Naive thymus-derived CD8-positive, alpha-beta T cell (primary cell): ENCODE measurements around the gene UHRF2. TPM values are rescaled to one million over a fixed set of nuclear protein-coding genes. Genes with fewer than 3 reads are reported as not detected.
A peak's percentile ranks its signal among the peaks of the same experiment; 100 is the strongest.

Experiments
- ATAC-seq, 2 donors: fragments of 150-1000 bp; cut with Tn5 transposase in 1 of 2; sonication (Bioruptor Pico), chemical (Tn5 transposase) in 1 of 2; 1 replicate in 1 of 2; 2 replicates in 1 of 2; pipeline ENCODE4 v1.10.0; 2021; ENCODE audit warnings: mild to moderate bottlenecking in 2 of 2, moderate library complexity in 2 of 2
- POLR2A ChIA-PET: fragments of 350-600 bp; sonication (Branson Sonifier 250); formaldehyde crosslinking; loops from one replicate; lab custom pipeline; 2021; ENCODE audit warnings: antibody characterized with exemption; lab: Charles Lee
- DNase-seq, 10 donors: peaks; one replicate each; pipeline versions ENCODE4 v3.0.0 to v3.0.0-alpha.2; 2020 to 2022
- H3K27ac Mint-ChIP-seq, 10 donors: one replicate each; pipeline ENCODE4 v1.8.0; 2020 to 2022; ENCODE audit warnings: mild to moderate bottlenecking in 10 of 10, mixed read lengths in 10 of 10, moderate library complexity in 4 of 10, inconsistent platforms in 1 of 10
- H3K27me3 Mint-ChIP-seq, 5 donors: one replicate each; pipeline ENCODE4 v1.8.0; 2021 to 2022; ENCODE audit warnings: mixed read lengths in 5 of 5
- H3K36me3 Mint-ChIP-seq, 3 donors: one replicate each; pipeline ENCODE4 v1.8.0; 2020 to 2022; ENCODE audit warnings: mixed read lengths in 3 of 3, mild to moderate bottlenecking in 2 of 3, inconsistent platforms in 1 of 3
- H3K4me1 Mint-ChIP-seq, 4 donors: one replicate each; pipeline ENCODE4 v1.8.0; 2021 to 2022; ENCODE audit warnings: mixed read lengths in 4 of 4
- H3K4me3 Mint-ChIP-seq, 10 donors: one replicate each; pipeline ENCODE4 v1.8.0; 2020 to 2022; ENCODE audit warnings: mild to moderate bottlenecking in 10 of 10, mixed read lengths in 10 of 10, moderate library complexity in 6 of 10, inconsistent platforms in 1 of 10
- H3K9me3 Mint-ChIP-seq, 9 donors: one replicate each; pipeline ENCODE4 v1.8.0; 2020 to 2022; ENCODE audit warnings: mixed read lengths in 9 of 9, mild to moderate bottlenecking in 3 of 9, inconsistent platforms in 1 of 9, moderate library complexity in 1 of 9
- polyA plus RNA-seq, 3 donors: library from polyadenylated mRNA; unstranded; fragments of 300-500 nt; fragmentation: Illumina TruSeq; gene quantifications; one replicate each; pipeline ENCODE4 v1.2.3, GENCODE V29; 2021
- total RNA-seq, 8 experiments: library from RNA in 2 of 8; stranded (reverse) in 2 of 8; gene quantifications; one replicate each; pipeline ENCODE4 v1.2.3 and lab custom pipeline; 2021 to 2026

UHRF2 gene
- total and polyA plus RNA-seq, 5 experiments from 2014 or later = 9.4 to 125 (median 13.1) TPM

- DNase-seq (no peak), ATAC-seq (no peak)
- Mint-ChIP-seq H3K4me1 (peaks cover 24 to 41% (median 30%) of the 10 kb centered on the region in 4 donors), H3K27me3 (no peaks in the 10 kb centered on the region), H3K36me3 (peaks cover 16 to 69% (median 32%) of the 10 kb centered on the region in 3 donors), H3K27ac (no peak overlapping the region), H3K9me3 (peaks cover 0 to 23% (median 16%) of the 10 kb centered on the region in 9 donors), H3K4me3 (no peak overlapping the region)
- POLR2A ChIA-PET = no interaction called here
Measured at GRCh38 chr9:6459718-6460117, 46.7 kb downstream of the UHRF2 start.

GRCh38 chr9:6460189-6460768 lies 47.3 kb downstream of the UHRF2 start:
- Mint-ChIP-seq H3K27me3 (no peaks in the 10 kb centered on the region), H3K36me3 (peaks cover 20 to 73% (median 27%) of the 10 kb centered on the region in 3 donors), H3K4me1 (peaks cover 26 to 43% (median 30%) of the 10 kb centered on the region in 4 donors), H3K9me3 (peaks cover 0 to 20% (median 16%) of the 10 kb centered on the region in 9 donors), H3K27ac (peak overlapping the region in 1 of 10 donors; percentile 20), H3K4me3 (no peak overlapping the region)
- no peak for ATAC-seq
- DNase-seq = no peak
- POLR2A ChIA-PET = interaction anchor here (1.6 kb wide), 1 partner anchor 46 kb away, joined by 4 read pairs; no protein-coding TSS in a partner anchor

DNA sequence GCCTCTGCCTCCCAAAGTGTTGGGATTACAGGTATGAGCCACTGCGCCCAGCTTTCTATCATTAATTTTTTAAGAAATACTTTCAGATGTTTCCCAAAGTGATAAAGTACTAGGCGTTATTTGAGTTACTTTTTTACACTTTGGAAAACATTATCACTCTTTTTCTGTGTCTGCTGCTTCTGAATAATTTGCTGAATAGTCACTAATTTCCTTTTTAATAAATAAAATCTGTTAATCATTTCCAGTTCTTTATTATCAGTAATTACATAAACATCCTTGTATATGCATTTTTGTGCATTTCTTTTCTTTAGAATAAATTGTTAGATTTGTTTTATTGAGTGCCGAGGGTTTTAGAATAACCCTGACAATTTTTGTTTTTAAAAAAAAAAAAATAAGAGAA lies 48.6 kb downstream of the UHRF2 start:
- Mint-ChIP-seq H3K36me3 (peaks cover 22 to 73% (median 24%) of the 10 kb centered on the region in 3 donors), H3K4me1 (peaks cover 21 to 34% (median 24%) of the 10 kb centered on the region in 4 donors), H3K9me3 (peaks cover 0 to 20% (median 16%) of the 10 kb centered on the region in 9 donors), H3K27me3 (no peaks in the 10 kb centered on the region), H3K4me3 (no peak overlapping the region), H3K27ac (no peak overlapping the region)
- ATAC-seq = no peak
- no peak for DNase-seq
- POLR2A ChIA-PET = interaction anchor here (1.6 kb wide), 1 partner anchor 48 kb away, joined by 4 read pairs; no protein-coding TSS in a partner anchor

DNA sequence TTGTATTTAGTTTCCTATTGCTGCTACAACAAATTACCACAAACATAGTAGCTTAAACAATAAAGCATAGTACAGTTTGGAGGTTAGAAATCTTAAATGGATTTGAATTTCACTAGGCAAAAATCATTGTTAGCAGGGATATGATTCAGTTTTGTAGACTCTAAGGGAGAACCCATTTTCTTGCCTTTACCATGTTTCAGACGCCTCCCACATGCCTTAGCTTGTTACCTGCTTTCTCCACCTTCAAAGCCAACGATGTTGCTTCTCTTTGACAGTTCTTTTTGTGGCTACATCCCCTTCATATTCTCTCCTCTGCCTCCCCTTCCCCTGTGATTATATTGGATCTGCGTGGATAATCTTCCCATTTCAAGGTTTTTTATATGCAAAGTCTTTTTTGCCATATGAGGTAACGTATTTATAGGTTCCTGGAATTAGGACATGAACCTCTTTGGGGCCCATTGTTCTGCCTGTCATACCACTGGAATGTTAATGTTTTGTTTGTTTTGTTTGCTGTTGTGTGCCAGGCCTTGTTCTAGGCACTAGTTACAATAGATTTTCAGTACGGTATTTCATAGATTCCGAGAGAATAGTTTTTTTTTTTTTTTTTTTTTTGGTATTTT lies 54.1 kb downstream of the UHRF2 start:
- peak overlapping the region in 1 of 10 donors; percentile 46 for H3K27ac Mint-ChIP-seq
- no peak for ATAC-seq
- H3K36me3 Mint-ChIP-seq = peaks cover 6 to 47% (median 12%) of the 10 kb centered on the region in 3 donors
- H3K9me3 Mint-ChIP-seq = no peaks in the 10 kb centered on the region
- no peak for DNase-seq
- H3K4me3 Mint-ChIP-seq = no peak overlapping the region
- no peaks in the 10 kb centered on the region for H3K27me3 Mint-ChIP-seq
- POLR2A ChIA-PET = no interaction called here
- H3K4me1 Mint-ChIP-seq = peaks cover 12 to 30% (median 17%) of the 10 kb centered on the region in 4 donors

DNA sequence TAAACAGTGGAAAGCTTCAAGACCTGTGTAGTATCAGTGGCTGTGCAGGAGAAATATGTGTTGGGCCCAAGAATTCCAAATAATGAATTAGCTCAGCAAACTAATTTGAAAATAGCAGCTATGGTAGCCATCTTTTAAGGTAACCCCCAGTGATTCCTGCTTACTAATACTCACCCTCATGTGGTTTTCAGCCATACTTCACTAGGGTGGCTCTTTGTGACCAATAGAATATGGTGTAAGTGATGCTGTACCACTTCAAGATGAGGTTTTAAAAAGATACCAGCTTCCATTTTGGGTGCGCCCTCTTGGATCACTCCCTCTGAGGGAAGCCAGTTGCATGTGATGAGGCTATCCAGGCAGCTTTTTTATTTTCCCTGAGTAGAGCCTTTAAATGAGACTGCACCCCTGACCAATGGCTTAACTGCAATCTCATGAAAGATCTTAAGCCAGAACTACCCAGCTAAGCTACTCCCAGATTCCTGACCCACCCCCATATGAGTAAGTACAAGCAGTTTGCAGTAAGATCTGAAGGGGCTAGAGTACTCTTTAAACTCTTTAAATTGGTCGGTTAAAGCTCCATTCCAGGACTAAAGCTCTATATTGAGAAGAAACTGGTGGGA lies 58.3 kb downstream of the UHRF2 start:
- Mint-ChIP-seq H3K4me3 (no peak overlapping the region), H3K9me3 (no peaks in the 10 kb centered on the region), H3K27ac (peak overlapping the region in 5 of 10 donors; percentile 7 to 42 (median 15)), H3K36me3 (peaks cover 0 to 29% (median 8%) of the 10 kb centered on the region in 3 donors), H3K27me3 (no peaks in the 10 kb centered on the region), H3K4me1 (peaks cover 0 to 26% (median 18%) of the 10 kb centered on the region in 4 donors)
- DNase-seq (no peak), ATAC-seq (no peak)
- POLR2A ChIA-PET = interaction anchor here (1.7 kb wide), 1 partner anchor 58 kb away, joined by 10 read pairs; the partner anchor contains the start of gene UHRF2

DNA sequence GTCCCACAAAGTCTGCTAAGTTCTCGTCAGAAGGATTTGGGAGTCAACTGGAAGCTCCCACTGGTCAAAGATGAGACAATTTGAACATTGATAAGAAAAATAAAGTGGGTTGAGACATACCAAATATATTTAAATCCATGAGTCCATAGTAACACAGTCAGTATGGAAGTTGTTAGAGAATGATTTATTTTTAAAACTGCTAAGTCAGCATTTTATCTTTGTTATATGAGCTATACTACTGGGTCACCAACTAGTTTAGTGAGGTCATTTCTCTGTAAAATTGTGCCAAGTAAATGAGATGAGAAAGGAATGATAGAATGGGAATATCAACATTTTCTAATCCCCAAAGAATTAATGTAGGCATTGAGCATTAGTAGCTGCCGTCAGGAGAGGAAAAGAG lies 60.2 kb downstream of the UHRF2 start:
- POLR2A ChIA-PET = no interaction called here
- ATAC-seq = no peak
- peaks cover 0 to 23% (median 2%) of the 10 kb centered on the region in 3 donors for H3K36me3 Mint-ChIP-seq

GRCh38 chr9:6479959-6480358 lies 67.0 kb downstream of the UHRF2 start:
- DNase-seq = no peak
- Mint-ChIP-seq H3K4me1 (no peaks in the 10 kb centered on the region), H3K36me3 (peaks cover 0 to 30% (median 2%) of the 10 kb centered on the region in 3 donors), H3K4me3 (no peak overlapping the region), H3K27ac (no peak overlapping the region), H3K9me3 (no peaks in the 10 kb centered on the region), H3K27me3 (no peaks in the 10 kb centered on the region)
- ATAC-seq = no peak
- POLR2A ChIA-PET = no interaction called here

More for the DNA sequence above, 60.2 kb downstream of the UHRF2 start:
- Mint-ChIP-seq H3K4me1 (peaks cover 0 to 16% (median 12%) of the 10 kb centered on the region in 4 donors), H3K9me3 (no peaks in the 10 kb centered on the region), H3K4me3 (no peak overlapping the region), H3K27me3 (no peaks in the 10 kb centered on the region), H3K27ac (peak overlapping the region in 3 of 10 donors; percentile 9 to 54 (median 23))
- DNase-seq = no peak

- Mint-ChIP-seq H3K27ac (peak overlapping the region in 1 of 10 donors; percentile 56), H3K9me3 (no peaks in the 10 kb centered on the region), H3K36me3 (peaks cover 0 to 56% (median 11%) of the 10 kb centered on the region in 3 donors), H3K4me3 (no peak overlapping the region), H3K4me1 (peaks cover 0 to 3% (median 0%) of the 10 kb centered on the region in 4 donors), H3K27me3 (no peaks in the 10 kb centered on the region)
- DNase-seq = no peak
- POLR2A ChIA-PET = no interaction called here
- ATAC-seq = no peak
Measured at GRCh38 chr9:6484210-6484609, 71.2 kb downstream of the UHRF2 start.

GRCh38 chr9:6488395-6488794 lies 75.4 kb downstream of the UHRF2 start:
- H3K36me3 Mint-ChIP-seq = peaks cover 0 to 84% (median 16%) of the 10 kb centered on the region in 3 donors

DNA sequence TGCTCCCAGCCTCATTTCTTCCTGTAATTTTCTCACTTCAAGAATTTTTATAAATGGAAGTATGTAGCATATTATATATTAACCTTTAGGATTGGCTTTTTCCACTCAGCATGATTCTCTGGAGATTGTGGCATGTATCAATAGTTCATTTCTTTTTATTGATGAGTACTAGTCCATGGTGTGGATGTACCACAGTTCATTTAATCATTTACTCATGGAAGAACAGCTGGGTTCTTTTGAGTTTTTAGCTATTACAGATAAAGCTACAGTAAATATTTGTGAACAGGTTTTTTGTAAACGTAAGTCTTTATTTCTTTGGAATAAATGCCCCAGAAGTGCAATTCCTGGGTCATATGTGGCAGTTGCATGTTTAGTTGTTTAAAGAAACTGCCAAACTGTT lies 76.1 kb downstream of the UHRF2 start:
- POLR2A ChIA-PET = no interaction called here
- DNase-seq = no peak
- H3K4me3 Mint-ChIP-seq = no peak overlapping the region
- ATAC-seq = no peak
- H3K9me3 Mint-ChIP-seq = no peaks in the 10 kb centered on the region
- no peaks in the 10 kb centered on the region for H3K27me3 Mint-ChIP-seq
- H3K36me3 Mint-ChIP-seq = peaks cover 0 to 84% (median 18%) of the 10 kb centered on the region in 3 donors
- no peak overlapping the region for H3K27ac Mint-ChIP-seq
- H3K4me1 Mint-ChIP-seq = peaks cover 2 to 14% (median 7%) of the 10 kb centered on the region in 4 donors

More at GRCh38 chr9:6488395-6488794, 75.4 kb downstream of the UHRF2 start:
- no peaks in the 10 kb centered on the region for H3K27me3 Mint-ChIP-seq
- peak overlapping the region in 1 of 10 donors; percentile 5 for H3K27ac Mint-ChIP-seq
- POLR2A ChIA-PET = interaction anchor here (0.7 kb wide), 1 partner anchor 129 kb away, joined by 5 read pairs; no protein-coding TSS in a partner anchor
- DNase-seq = peak in 1 of 10 donors; percentile 6
- H3K4me3 Mint-ChIP-seq = no peak overlapping the region
- H3K9me3 Mint-ChIP-seq = no peaks in the 10 kb centered on the region
- ATAC-seq = no peak
- peaks cover 2 to 12% (median 7%) of the 10 kb centered on the region in 4 donors for H3K4me1 Mint-ChIP-seq

DNA sequence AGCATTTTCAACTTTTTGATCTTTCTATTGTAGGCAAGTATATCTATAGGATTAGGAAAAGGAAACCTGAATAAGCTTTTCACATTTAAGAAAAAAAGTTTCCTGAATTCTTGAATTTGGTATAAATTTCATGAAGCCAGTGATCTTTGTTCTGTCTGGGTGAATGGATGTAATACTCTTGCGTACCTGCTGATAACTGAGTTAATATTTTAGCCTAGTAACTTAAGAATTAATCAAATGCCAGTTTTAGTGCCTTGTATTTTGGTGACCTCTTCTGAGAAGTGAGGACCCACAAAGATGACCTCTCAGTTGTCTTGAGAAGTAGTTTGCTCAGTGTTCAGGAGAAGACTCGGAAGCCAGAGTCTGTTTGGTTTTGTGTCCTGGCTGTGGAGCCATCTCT lies 77.9 kb downstream of the UHRF2 start:
- peaks cover 0 to 82% (median 17%) of the 10 kb centered on the region in 3 donors for H3K36me3 Mint-ChIP-seq
- POLR2A ChIA-PET = no interaction called here
- no peaks in the 10 kb centered on the region for H3K27me3 Mint-ChIP-seq
- no peaks in the 10 kb centered on the region for H3K9me3 Mint-ChIP-seq
- ATAC-seq = no peak
- no peak for DNase-seq
- H3K4me3 Mint-ChIP-seq = no peak overlapping the region
- peaks cover 2 to 14% (median 7%) of the 10 kb centered on the region in 4 donors for H3K4me1 Mint-ChIP-seq
- H3K27ac Mint-ChIP-seq = peak overlapping the region in 3 of 10 donors; percentile 19 to 76 (median 43)

DNA sequence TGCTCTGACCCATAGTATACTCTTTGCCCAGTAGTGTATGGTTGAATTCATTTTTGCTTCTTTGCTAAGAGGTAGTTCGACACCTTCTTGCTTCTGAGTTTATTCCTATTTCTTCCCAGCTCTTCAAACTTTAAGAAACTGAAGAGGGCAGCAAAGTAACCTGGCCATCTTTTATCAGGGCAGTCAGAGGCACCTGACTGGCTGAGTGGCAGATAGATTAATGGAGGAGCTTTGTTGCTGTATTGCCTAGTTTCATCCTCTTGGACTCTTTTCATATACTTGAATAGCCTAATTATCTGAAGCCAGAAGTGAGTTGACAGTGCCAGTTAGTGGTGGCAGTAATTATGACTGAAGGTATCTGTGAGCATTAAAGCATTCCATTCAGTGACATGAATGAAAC lies 82.5 kb downstream of the UHRF2 start:
- ATAC-seq (no peak), DNase-seq (no peak)
- no peaks in the 10 kb centered on the region for H3K9me3 Mint-ChIP-seq
- H3K27me3 Mint-ChIP-seq = no peaks in the 10 kb centered on the region
- POLR2A ChIA-PET = interaction anchor here (1.3 kb wide), 1 partner anchor 82 kb away, joined by 3 read pairs; no protein-coding TSS in a partner anchor
- H3K4me3 Mint-ChIP-seq = no peak overlapping the region
- peaks cover 0 to 15% (median 7%) of the 10 kb centered on the region in 4 donors for H3K4me1 Mint-ChIP-seq
- H3K36me3 Mint-ChIP-seq = peaks cover 5 to 82% (median 21%) of the 10 kb centered on the region in 3 donors
- peak overlapping the region in 6 of 10 donors; percentile 4 to 61 (median 46) for H3K27ac Mint-ChIP-seq
